ENCODE results near the gene TMEM248.

- TF ChIP-seq RELA (CRISPR knock-in tag; IDR thresholded peaks at IDR 0.05) (no peak), CTCF (CRISPR knock-in tag; IDR thresholded peaks at IDR 0.05) (no peak), EZH2 (conservative IDR thresholded peaks at IDR 0.05; ENCODE audit: low read depth, low read length) (no peak), RAD21 (CRISPR knock-in tag; IDR thresholded peaks at IDR 0.05) (no peak), CC2D1A (CRISPR knock-in tag; IDR thresholded peaks at IDR 0.05) (no peak), ZNF446 (CRISPR knock-in tag; IDR thresholded peaks at IDR 0.05) (no peak), CCDC6 (CRISPR knock-in tag; IDR thresholded peaks at IDR 0.05) (no peak), ZNF3 (CRISPR knock-in tag; IDR thresholded peaks at IDR 0.05) (no peak), CBX5 (CRISPR knock-in tag; IDR thresholded peaks at IDR 0.05; ENCODE audit: borderline replicate concordance) (no peak)
- TF ChIP-seq, protein P1, sequence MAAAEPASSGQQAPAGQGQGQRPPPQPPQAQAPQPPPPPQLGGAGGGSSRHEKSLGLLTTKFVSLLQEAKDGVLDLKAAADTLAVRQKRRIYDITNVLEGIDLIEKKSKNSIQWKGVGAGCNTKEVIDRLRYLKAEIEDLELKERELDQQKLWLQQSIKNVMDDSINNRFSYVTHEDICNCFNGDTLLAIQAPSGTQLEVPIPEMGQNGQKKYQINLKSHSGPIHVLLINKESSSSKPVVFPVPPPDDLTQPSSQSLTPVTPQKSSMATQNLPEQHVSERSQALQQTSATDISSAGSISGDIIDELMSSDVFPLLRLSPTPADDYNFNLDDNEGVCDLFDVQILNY (CRISPR knock-in tag; conservative IDR thresholded peaks at IDR 0.05): no peak
- TF ChIP-seq, protein P2, sequence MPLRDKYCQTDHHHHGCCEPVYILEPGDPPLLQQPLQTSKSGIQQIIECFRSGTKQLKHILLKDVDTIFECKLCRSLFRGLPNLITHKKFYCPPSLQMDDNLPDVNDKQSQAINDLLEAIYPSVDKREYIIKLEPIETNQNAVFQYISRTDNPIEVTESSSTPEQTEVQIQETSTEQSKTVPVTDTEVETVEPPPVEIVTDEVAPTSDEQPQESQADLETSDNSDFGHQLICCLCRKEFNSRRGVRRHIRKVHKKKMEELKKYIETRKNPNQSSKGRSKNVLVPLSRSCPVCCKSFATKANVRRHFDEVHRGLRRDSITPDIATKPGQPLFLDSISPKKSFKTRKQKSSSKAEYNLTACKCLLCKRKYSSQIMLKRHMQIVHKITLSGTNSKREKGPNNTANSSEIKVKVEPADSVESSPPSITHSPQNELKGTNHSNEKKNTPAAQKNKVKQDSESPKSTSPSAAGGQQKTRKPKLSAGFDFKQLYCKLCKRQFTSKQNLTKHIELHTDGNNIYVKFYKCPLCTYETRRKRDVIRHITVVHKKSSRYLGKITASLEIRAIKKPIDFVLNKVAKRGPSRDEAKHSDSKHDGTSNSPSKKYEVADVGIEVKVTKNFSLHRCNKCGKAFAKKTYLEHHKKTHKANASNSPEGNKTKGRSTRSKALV (CRISPR knock-in tag; IDR thresholded peaks at IDR 0.05): no peak
Observed at GRCh38 chr7:66902844-66903180, 18.2 kb upstream of the TMEM248 start.
